GM23338 (cell line): Measurements from ENCODE around the gene CDK17. TPM values are rescaled to one million over a fixed set of nuclear protein-coding genes. Genes with fewer than 3 reads are reported as not detected.

Source experiments
- ATAC-seq: fragments of 200-7000 bp; cut with Tn5 transposase; 3 replicates; pipeline ENCODE4 v1.9.1; 2020
- DNase-seq: peaks from one replicate; pipeline ENCODE4 v3.0.0-alpha.2; 2015; ENCODE audit warnings: low spot score
- H2AFZ ChIP-seq: fragments of 200-600 bp; sonication (generic); 2 replicates; pipeline ENCODE4 v1.8.0; 2016; ENCODE audit warnings: antibody characterized with exemption, mild to moderate bottlenecking, moderate library complexity
- H3F3A ChIP-seq: fragments of 200-600 bp; sonication (generic); replicated peaks from 2 replicates; pipeline ENCODE4 v1.8.0; 2017; ENCODE audit warnings: antibody characterized with exemption, mixed run types, low read depth
- H3K27ac ChIP-seq: fragments of 200-600 bp; sonication (generic); 2 replicates; pipeline ENCODE4 v1.6.1; 2016; ENCODE audit warnings: low read depth
- H3K27me3 ChIP-seq: fragments of 200-600 bp; sonication (generic); 2 replicates; pipeline ENCODE4 v1.8.0; 2016; ENCODE audit warnings: mild to moderate bottlenecking, mixed run types, moderate library complexity; ENCODE audit not compliant: insufficient read depth
- H3K36me3 ChIP-seq: fragments of 200-600 bp; sonication (generic); 2 replicates; pipeline ENCODE4 v1.8.0; 2016; ENCODE audit warnings: mild to moderate bottlenecking; ENCODE audit not compliant: insufficient read depth
- H3K4me1 ChIP-seq: fragments of 200-600 bp; sonication (generic); 2 replicates; pipeline ENCODE4 v1.8.0; 2016; ENCODE audit warnings: mild to moderate bottlenecking, moderate library complexity; ENCODE audit not compliant: insufficient read depth
- H3K4me2 ChIP-seq: fragments of 200-600 bp; sonication (generic); 2 replicates; pipeline ENCODE4 v1.7.1; 2017; ENCODE audit warnings: mixed run types
- H3K4me3 ChIP-seq: fragments of 200-600 bp; sonication (generic); 2 replicates; pipeline ENCODE4 v1.6.1; 2016; ENCODE audit warnings: mixed run types
- H3K79me2 ChIP-seq: fragments of 200-600 bp; sonication (generic); replicated peaks from 2 replicates; pipeline ENCODE4 v1.8.0; 2017; ENCODE audit warnings: mild to moderate bottlenecking; ENCODE audit not compliant: insufficient read depth
- H3K9me2 ChIP-seq: fragments of 200-600 bp; sonication (generic); 2 replicates; pipeline ENCODE4 v1.8.0; 2017; ENCODE audit not compliant: insufficient read depth
- H4K20me1 ChIP-seq: fragments of 200-600 bp; sonication (generic); replicated peaks from 2 replicates; pipeline ENCODE4 v1.8.0; 2017; ENCODE audit warnings: mild to moderate bottlenecking; ENCODE audit not compliant: insufficient read depth
- H3K27ac Mint-ChIP-seq: 2 replicates; pipeline ENCODE4 v1.8.0; 2020; ENCODE audit warnings: inconsistent platforms, mild to moderate bottlenecking, moderate library complexity, mixed read lengths
- H3K27me3 Mint-ChIP-seq: 3 replicates; pipeline ENCODE4 v1.8.0; 2022; ENCODE audit warnings: low read depth, mild to moderate bottlenecking, moderate library complexity, mixed read lengths, inconsistent platforms; ENCODE audit not compliant: insufficient read depth, poor library complexity
- H3K36me3 Mint-ChIP-seq: 3 replicates; pipeline ENCODE4 v1.8.0; 2021; ENCODE audit warnings: low read depth, mild to moderate bottlenecking, inconsistent platforms, moderate library complexity, mixed read lengths
- H3K4me1 Mint-ChIP-seq: 3 replicates; pipeline ENCODE4 v1.8.0; 2020; ENCODE audit warnings: mild to moderate bottlenecking, inconsistent platforms, mixed read lengths
- H3K4me3 Mint-ChIP-seq: 3 replicates; pipeline ENCODE4 v1.8.0; 2021; ENCODE audit warnings: moderate library complexity, mild to moderate bottlenecking, inconsistent platforms, mixed read lengths
- H3K9me3 Mint-ChIP-seq: 3 replicates; pipeline ENCODE4 v1.8.0; 2020; ENCODE audit warnings: moderate library complexity, mild to moderate bottlenecking, inconsistent platforms, mixed read lengths
- CREB1 ChIP-seq: fragments of 250-450 bp; sonication (Bioruptor Pico); IDR thresholded peaks from 2 replicates; pipeline ENCODE4 v1.5.0; 2020; ENCODE audit warnings: low read depth, mild to moderate bottlenecking, moderate library complexity
- CTCF ChIP-seq, 2 experiments: fragments of 200-600 bp in 1 of 2; sonication (generic) in 1 of 2; conservative IDR thresholded peaks; 2 replicates each; pipeline versions ENCODE4 v1.5.1 to v1.6.1; 2016 to 2017; ENCODE audit warnings: antibody characterized with exemption in 2 of 2, low read depth in 2 of 2, mild to moderate bottlenecking in 2 of 2, moderate library complexity in 1 of 2
- ETS1 ChIP-seq: IDR thresholded peaks from 2 replicates; pipeline ENCODE4 v1.6.1; 2016; ENCODE audit warnings: antibody characterized with exemption
- EZH2phosphoT487 ChIP-seq: fragments of 200-600 bp; sonication (generic); IDR thresholded peaks from one replicate; pipeline ENCODE4 v1.8.1; 2018; ENCODE audit warnings: antibody characterized with exemption; ENCODE audit not compliant: unreplicated experiment
- POLR2AphosphoS5 ChIP-seq: IDR thresholded peaks from 2 replicates; pipeline ENCODE4 v1.6.1; 2016; ENCODE audit warnings: antibody characterized with exemption, low read depth
- STAT1 ChIP-seq: IDR thresholded peaks from one replicate; pipeline ENCODE4 v1.6.1; 2016; ENCODE audit warnings: antibody characterized with exemption; ENCODE audit not compliant: unreplicated experiment
- ZNF331 ChIP-seq: fragments of 250-450 bp; sonication (Bioruptor Pico); IDR thresholded peaks from 2 replicates; pipeline ENCODE4 v1.5.0; 2020; ENCODE audit warnings: low read depth, mild to moderate bottlenecking, moderate library complexity
- polyA plus RNA-seq: library from polyadenylated mRNA; unstranded; fragments of >200 nt; fragmentation: Nextera tagmentation; extraction: Ambion mirVana; gene quantifications from 2 replicates; pipeline ENCODE4 v1.2.1, GENCODE V29; 2016
- total RNA-seq: library from RNA; depleted of rRNA; stranded (reverse); fragments of >200 nt; shearing (Covaris generic); gene quantifications from 2 replicates; pipeline ENCODE4 v1.2.3, GENCODE V29; 2014
- TF ChIP-seq, protein P1 (sequence below): IDR thresholded peaks from one replicate; pipeline ENCODE4 v1.6.1; 2018; ENCODE audit warnings: antibody characterized with exemption; ENCODE audit not compliant: unreplicated experiment

CDK17 gene
- total and polyA plus RNA-seq, 2 experiments from 2014 or later = 7.6 to 34.2 TPM

DNA sequence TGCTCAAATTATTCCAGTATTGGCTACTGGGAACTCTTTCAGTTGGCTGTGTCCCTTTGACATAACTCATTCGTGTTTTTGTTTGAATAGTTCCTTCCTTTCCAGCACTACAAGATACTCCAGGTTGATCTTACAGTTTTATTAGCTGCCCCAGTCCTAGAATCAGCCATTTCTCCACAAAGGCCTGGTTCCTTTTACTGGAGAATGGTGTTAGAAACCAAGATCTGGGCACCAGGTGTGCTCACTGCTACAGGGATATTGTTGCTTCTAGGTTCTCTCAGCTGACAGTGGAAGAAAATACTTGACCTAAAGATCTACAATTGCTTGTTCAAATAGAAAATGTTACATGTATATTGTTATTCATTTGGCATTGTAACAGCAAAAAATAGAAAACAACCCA lies 21.9 kb downstream of the CDK17 start (continued):
- TF ChIP-seq CTCF (conservative IDR thresholded peaks at IDR 0.05; ENCODE audit: low read depth in 2 of 2) (no peak), POLR2AphosphoS5 (no peak), CREB1 (CRISPR knock-in tag) (no peak), STAT1 (no peak), EZH2phosphoT487 (no peak), ETS1 (no peak)
- TF ChIP-seq, protein P1, sequence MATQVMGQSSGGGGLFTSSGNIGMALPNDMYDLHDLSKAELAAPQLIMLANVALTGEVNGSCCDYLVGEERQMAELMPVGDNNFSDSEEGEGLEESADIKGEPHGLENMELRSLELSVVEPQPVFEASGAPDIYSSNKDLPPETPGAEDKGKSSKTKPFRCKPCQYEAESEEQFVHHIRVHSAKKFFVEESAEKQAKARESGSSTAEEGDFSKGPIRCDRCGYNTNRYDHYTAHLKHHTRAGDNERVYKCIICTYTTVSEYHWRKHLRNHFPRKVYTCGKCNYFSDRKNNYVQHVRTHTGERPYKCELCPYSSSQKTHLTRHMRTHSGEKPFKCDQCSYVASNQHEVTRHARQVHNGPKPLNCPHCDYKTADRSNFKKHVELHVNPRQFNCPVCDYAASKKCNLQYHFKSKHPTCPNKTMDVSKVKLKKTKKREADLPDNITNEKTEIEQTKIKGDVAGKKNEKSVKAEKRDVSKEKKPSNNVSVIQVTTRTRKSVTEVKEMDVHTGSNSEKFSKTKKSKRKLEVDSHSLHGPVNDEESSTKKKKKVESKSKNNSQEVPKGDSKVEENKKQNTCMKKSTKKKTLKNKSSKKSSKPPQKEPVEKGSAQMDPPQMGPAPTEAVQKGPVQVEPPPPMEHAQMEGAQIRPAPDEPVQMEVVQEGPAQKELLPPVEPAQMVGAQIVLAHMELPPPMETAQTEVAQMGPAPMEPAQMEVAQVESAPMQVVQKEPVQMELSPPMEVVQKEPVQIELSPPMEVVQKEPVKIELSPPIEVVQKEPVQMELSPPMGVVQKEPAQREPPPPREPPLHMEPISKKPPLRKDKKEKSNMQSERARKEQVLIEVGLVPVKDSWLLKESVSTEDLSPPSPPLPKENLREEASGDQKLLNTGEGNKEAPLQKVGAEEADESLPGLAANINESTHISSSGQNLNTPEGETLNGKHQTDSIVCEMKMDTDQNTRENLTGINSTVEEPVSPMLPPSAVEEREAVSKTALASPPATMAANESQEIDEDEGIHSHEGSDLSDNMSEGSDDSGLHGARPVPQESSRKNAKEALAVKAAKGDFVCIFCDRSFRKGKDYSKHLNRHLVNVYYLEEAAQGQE = no peak

DNA sequence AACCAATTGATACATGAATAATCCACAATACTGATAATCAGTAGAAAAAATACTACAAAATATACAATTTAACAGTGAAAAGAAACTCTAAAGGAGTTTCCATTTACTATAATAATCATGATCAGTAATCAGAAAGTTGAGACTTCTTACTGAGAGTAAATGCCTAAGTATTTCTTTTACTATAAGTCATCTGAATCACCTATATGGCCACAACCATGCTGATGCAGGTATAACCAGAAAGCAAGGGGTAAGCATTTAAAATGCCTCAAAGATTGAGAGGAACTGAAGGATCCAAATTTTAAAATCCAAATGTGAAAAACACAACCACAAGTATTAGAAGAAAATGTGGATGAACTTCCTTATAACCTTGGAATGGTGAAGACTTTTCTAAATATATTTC lies 23.4 kb downstream of the CDK17 start:
- Mint-ChIP-seq H3K4me1 (peaks cover 12% of the 10 kb centered on the region), H3K4me3 (no peak overlapping the region)
- no peak for DNase-seq

More for the DNA sequence above, 23.4 kb downstream of the CDK17 start:
- Histone ChIP-seq H3K4me2 (no peak overlapping the region), H3K27ac (no peak overlapping the region), H4K20me1 (no peaks in the 10 kb centered on the region; the same call in 1 of the 2 replicates), H3F3A (no peaks in the 10 kb centered on the region), H3K4me1 (peaks cover 14% of the 10 kb centered on the region), H3K36me3 (no peaks in the 10 kb centered on the region), H3K27me3 (no peaks in the 10 kb centered on the region), H3K4me3 (no peak overlapping the region), H3K79me2 (peaks cover 97% of the 10 kb centered on the region), H3K9me2 (no peaks in the 10 kb centered on the region), H2AFZ (no peak overlapping the region)
- peaks cover 2% of the 10 kb centered on the region for H3K27me3 Mint-ChIP-seq
- H3K36me3 Mint-ChIP-seq = peaks cover 8% of the 10 kb centered on the region; the same call in 2 of the 3 replicates
- TF ChIP-seq, protein P1 = no peak
- TF ChIP-seq ZNF331 (CRISPR knock-in tag) = no peak
- H3K9me3 Mint-ChIP-seq = peaks cover 14% of the 10 kb centered on the region
- H3K27ac Mint-ChIP-seq = no peak overlapping the region
- no peak for ATAC-seq
